AG09309 (cell line): ENCODE results near the gene ZNF502.

Experiments
- DNase-seq: peaks from one replicate; pipeline ENCODE4 v3.0.0-alpha.2; 2010; ENCODE audit warnings: low read depth
- H3K4me3 ChIP-seq: 2 replicates; pipeline ENCODE4 v1.5.1; 2011; ENCODE audit warnings: mild to moderate bottlenecking, low read depth, low read length, moderate library complexity; ENCODE audit not compliant: control insufficient read depth
- TF ChIP-seq, protein P1 (sequence below): IDR thresholded peaks from 2 replicates; pipeline ENCODE4 v1.5.1; 2011; ENCODE audit warnings: mild to moderate bottlenecking, low read depth, low read length, inconsistent platforms; ENCODE audit not compliant: insufficient read depth, control insufficient read depth; ENCODE audit errors: missing control alignments

ZNF502 gene

DNA sequence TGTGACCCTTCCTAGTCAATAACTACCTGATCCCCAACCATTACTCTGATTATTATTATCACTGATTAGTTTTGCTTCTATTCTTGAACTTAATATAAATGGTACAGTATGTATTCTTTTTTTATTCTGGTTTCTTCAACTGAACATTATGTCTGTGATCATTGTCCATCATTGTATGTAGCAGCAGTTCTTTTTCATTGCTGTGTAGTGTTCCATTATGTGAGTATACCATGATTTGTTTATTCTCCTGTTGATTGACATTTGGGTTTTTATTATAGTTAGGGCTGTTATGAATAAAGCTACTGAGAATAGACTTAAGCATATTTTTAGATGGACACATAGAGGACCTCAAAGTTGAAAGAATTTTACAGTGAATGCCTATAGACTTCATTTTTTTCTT, 51.8 kb downstream of the ZNF502 start:
- no peak overlapping the region for H3K4me3 ChIP-seq
- TF ChIP-seq, protein P1, sequence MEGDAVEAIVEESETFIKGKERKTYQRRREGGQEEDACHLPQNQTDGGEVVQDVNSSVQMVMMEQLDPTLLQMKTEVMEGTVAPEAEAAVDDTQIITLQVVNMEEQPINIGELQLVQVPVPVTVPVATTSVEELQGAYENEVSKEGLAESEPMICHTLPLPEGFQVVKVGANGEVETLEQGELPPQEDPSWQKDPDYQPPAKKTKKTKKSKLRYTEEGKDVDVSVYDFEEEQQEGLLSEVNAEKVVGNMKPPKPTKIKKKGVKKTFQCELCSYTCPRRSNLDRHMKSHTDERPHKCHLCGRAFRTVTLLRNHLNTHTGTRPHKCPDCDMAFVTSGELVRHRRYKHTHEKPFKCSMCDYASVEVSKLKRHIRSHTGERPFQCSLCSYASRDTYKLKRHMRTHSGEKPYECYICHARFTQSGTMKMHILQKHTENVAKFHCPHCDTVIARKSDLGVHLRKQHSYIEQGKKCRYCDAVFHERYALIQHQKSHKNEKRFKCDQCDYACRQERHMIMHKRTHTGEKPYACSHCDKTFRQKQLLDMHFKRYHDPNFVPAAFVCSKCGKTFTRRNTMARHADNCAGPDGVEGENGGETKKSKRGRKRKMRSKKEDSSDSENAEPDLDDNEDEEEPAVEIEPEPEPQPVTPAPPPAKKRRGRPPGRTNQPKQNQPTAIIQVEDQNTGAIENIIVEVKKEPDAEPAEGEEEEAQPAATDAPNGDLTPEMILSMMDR: no peak
- DNase-seq: no peak

DNA sequence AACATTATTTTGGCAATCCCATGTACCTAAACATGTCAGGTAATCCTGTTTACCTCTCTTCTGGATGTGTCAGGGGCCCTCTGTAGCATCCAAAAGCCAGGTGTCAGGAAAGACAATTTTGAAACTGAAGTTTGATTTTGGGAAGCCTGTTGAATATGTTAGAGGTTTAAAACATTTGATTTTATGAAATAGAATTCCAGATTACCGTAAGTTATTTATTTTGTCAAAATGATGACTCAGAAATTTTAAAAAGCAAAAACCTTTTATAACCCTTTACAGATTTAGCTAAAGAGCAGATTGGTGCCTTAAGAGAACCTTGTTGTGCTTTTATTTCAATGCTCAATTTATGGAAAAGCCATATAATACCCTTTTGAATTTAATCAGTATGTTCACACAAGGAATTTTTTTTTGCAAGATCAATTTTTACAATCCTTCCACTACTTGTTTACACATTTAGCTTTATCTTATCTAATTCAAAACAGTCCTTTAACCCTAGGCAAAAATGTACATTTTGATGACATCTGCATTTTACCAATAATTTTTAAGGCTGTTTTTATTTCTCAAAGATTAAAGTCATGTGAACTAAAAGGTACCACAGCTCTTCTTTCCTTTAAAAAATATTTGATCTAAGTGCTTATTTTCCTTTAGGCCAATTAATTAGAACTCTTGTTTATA, 59.1 kb downstream of the ZNF502 start:
- TF ChIP-seq, protein P1: no peak
- DNase-seq: no peak
- no peak overlapping the region for H3K4me3 ChIP-seq

DNA sequence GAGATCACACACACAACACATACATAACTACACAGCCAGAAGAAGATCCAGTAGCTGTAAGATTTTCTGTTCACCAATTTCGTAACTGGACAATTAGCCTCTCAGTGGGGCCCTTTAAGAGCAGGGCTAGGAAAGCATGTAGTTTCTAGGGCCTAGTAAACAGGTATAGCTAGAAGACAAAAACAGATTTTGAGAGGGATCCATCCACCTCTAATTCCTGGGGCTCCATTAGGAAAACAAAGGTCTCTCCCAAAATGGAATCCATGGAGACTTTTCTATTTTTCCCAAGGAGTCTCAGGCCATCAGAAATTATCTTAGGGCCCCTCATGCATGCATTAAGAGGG, 59.6 kb downstream of the ZNF502 start:
- TF ChIP-seq, protein P1: no peak
- H3K4me3 ChIP-seq: no peak overlapping the region
- no peak for DNase-seq
